NCI-H526 treated with DMSO at 0.1 percent for 48 hours (cell line): ENCODE results near the gene CDK5RAP1.

Experiments used
- DNase-seq: peaks from one replicate; lab custom pipeline; 2025; lab: John Stamatoyannopoulos, UW

CDK5RAP1 gene

GRCh38 chr20:33386673-33387072 is 14.6 kb downstream of the CDK5RAP1 start:
- DNase-seq: no peak

DNA sequence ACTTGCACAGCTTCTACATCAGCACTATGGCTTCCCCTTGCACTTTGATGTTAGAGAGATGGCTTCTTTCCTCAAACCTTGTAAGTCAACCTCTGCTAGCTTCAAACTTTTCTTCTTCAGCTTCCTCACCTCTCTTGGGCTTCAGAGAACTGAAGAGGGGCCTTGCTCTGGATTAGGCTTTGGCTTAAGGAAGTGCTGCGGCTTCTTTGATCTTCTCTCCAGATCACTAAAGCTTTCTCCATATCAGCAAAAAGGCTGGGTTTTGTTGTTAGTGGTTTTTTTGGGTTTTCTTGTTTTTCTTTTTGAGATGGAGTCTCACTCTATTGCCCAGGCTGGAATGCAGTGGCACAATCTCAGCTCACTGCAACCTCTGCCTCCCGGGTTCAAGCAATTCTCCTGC is 24.0 kb downstream of the CDK5RAP1 start:
- DNase-seq: no peak

- DNase-seq: peak; percentile 25
Measured at GRCh38 chr20:33373735-33374605, 27.3 kb downstream of the CDK5RAP1 start.

DNA sequence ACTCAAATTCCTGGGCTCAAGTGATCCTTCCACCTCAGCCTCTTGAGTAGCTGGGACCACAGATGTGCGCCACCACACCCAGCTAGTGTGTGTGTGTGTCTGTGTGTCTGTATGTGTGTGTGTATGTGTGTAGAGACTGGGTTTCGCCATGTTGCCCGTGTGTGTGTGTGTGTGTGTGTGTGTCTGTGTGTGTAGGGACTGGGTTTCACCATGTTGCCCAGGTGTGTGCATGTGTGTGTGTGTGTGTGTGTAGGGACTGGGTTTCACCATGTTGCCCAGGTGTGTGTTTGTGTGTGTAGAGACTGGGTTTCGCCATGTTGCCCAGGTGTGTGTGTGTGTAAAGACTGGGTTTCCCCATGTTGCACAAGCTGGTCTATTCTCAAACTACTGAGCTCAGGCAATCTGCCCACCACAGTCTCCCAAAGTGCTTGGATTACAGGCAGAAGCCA is 28.3 kb downstream of the CDK5RAP1 start:
- DNase-seq: no peak

GRCh38 chr20:33370291-33370690 is 31.0 kb downstream of the CDK5RAP1 start:
- no peak for DNase-seq

GRCh38 chr20:33362898-33363297 is 38.4 kb downstream of the CDK5RAP1 start:
- DNase-seq: no peak

DNA sequence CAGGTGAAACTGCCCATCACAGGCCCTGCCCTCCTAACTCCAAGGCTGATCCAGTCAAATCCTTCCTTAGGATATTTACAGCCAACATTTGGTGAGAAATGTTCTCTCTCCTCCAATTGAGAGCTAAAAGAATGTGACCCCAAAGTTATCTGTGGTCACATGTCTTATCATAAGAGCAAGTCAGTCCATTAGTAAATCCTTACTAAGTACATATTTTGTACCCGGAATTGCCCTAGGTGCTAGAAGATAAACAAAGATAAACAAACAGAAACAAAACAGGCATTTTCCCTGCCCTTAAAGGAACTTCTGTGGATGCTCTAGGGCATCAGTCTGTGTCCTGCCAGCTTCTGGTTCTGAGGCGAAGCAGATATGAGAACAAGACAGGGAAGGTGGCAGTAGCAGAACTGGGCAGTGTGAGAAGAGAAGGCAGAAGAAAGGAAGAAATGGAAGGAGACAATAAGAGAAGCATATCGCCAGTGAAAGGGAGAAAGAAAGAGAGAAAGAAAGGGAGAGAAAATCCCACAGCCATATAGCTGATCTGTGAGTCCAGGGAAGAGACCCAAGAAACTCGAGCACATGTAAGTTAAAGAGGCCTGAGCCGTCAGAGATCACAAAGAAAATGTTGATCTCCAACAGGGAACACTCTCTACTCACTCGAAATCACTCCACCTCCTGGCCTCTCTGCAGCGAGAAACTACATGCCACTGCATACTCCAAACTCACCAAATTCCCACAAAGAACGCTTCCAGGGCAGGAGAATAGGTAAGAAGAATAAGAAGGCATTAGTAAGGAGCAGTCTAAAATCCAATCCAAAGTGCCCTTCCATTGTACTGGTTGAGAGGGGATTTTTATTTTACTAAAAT is 41.7 kb downstream of the CDK5RAP1 start:
- DNase-seq: no peak

- no peak for DNase-seq
Measured at GRCh38 chr20:33353013-33353402, 48.3 kb downstream of the CDK5RAP1 start.

GRCh38 chr20:33352258-33353012 is 48.9 kb downstream of the CDK5RAP1 start:
- DNase-seq: no peak

GRCh38 chr20:33351696-33352095 is 49.6 kb downstream of the CDK5RAP1 start:
- no peak for DNase-seq

GRCh38 chr20:33349493-33349892 is 51.8 kb downstream of the CDK5RAP1 start:
- DNase-seq: no peak

DNA sequence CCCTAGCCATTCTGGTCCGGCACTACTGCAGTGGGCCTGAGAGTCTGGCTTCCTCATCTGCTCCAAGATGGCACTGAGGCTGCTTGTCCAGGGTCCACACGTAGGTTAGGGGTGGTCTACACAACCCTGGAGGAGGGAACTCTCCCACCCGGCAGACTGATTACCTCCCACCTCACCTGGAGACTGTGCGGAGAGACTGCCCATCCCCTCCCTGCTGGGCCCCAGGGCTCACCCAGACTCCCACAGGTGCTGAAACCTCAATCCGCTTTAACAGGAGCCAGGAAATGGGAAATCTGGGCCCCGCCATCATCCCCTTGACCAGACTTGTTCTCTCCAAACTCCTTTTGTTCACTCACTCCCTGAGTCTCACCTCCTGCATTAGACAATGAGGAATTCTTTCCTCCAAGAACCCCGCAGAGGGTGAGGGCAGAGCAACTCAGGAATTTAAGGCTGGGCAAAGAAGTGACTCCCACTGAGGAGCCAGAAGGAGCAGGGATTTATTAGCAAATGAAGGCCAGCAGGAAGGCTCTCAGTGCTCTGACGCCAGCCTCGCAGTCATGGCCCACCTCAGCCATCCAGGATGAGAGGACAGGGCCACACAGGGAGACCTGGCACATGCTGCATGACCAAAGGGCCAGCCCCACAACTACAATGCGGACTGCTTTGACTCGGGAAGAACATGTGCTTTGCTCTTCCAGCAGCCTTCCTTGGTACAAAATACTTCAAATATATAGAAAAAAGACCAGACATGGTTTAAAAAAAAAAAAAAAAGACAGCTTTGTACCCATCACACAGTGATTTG is 53.0 kb downstream of the CDK5RAP1 start:
- no peak for DNase-seq

- no peak for DNase-seq
Measured at GRCh38 chr20:33345342-33345741, 56.0 kb downstream of the CDK5RAP1 start.

- no peak for DNase-seq
Measured at GRCh38 chr20:33343521-33343920, 57.8 kb downstream of the CDK5RAP1 start.

- DNase-seq: no peak
Measured at GRCh38 chr20:33339515-33340058, 61.7 kb downstream of the CDK5RAP1 start.

GRCh38 chr20:33338467-33339258 is 62.7 kb downstream of the CDK5RAP1 start:
- no peak for DNase-seq

DNA sequence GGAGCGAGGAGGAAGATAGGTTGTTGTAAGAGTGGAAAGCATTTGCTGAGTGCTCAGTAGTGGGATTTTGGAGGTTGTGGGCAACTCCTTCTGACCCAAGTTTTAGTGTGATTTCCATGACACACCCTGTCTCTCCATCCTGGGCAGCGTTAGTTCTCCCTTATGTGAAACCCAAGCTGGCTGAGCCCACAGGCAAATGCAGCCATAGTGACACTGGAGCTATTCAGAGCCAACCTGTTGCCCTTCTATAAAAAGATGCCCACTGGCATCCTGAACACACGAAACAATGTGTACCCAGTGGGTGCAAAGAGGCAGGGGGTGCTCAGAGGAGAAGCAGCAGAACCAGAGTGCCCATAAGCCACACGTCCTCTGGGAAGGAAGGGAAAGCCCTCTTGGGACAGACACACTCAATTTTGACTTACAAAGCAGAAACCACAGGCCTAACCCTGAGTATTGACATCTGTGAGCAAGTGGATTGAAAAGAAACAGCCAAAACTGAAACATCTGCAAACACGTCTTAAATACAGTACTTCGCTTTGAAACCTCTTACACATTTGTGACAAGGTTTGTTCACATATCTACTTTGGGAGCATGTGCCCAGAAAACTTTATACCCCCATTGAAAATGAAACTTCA is 63.7 kb downstream of the CDK5RAP1 start:
- no peak for DNase-seq

DNA sequence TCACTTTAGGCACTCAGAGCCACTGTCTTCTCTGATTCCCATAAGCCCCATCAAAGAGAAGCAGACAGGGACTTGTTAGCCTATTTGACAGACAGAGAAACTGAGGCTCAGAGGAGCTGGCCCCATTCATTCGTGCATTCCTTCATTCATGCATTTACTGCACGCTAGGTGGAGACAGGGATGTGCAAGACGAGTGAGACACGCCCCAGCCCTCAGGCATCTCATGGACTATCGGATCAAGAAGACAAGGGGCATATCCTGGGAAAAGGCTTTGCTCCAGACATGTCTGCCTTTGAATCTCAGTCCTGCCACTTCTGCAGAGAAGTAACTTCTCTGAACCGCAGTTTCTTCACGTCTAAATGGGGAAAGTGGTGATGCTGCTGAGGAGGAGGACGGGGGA is 64.2 kb downstream of the CDK5RAP1 start:
- DNase-seq: no peak

GRCh38 chr20:33336375-33336774 is 64.9 kb downstream of the CDK5RAP1 start:
- DNase-seq: no peak

DNA sequence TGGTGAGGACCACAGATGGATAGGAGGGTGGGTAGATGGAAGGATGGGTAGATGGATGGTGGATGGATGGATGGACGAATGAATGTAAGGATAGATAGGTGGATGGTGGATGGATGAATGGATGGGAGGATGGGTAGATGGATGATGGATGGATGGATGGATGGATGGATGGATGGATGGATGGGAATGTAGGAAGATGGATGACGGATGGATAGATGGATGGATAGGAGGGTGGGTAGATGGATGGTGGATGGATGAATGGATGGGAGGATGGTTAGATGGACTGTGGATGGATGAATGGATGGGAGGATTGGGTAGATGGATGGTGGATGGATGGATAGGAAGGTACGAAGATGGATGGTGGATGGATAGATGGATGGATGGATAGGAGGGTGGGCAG is 67.2 kb downstream of the CDK5RAP1 start:
- DNase-seq: no peak
